HG03039 (cell line): ENCODE data around the gene HDAC5.
"Not testable (repeated sequence)": the region's sequence is repeated elsewhere in the genome, so short reads cannot be mapped to it uniquely, and the experiment has no call there.

Experiments
- ATAC-seq: cut with Tn5 transposase; IDR thresholded peaks from one replicate; pipeline ENCODE4 v1.9.1; 2021; ENCODE audit warnings: mild to moderate bottlenecking, moderate library complexity; ENCODE audit not compliant: unreplicated experiment

The HDAC5 gene

GRCh38 chr17:44112284-44113280 is 10.9 kb downstream of the HDAC5 start:
- ATAC-seq: no peak

GRCh38 chr17:44111777-44112176 is 11.7 kb downstream of the HDAC5 start:
- ATAC-seq: no peak

GRCh38 chr17:44110823-44111633 is 12.4 kb downstream of the HDAC5 start:
- ATAC-seq: no peak

GRCh38 chr17:44110011-44110686 is 13.3 kb downstream of the HDAC5 start:
- no peak for ATAC-seq

GRCh38 chr17:44109312-44109630 is 14.2 kb downstream of the HDAC5 start:
- no peak for ATAC-seq

- no peak for ATAC-seq
These were observed 14.8 kb downstream of the HDAC5 start for GRCh38 chr17:44108440-44109311.

- ATAC-seq: no peak
These were observed 16.6 kb downstream of the HDAC5 start for GRCh38 chr17:44106801-44107200.

GRCh38 chr17:44105941-44106340 is 17.5 kb downstream of the HDAC5 start:
- ATAC-seq: no peak

GRCh38 chr17:44105483-44105882 is 18.0 kb downstream of the HDAC5 start:
- ATAC-seq: no peak

- no peak for ATAC-seq
These were observed 20.4 kb downstream of the HDAC5 start for GRCh38 chr17:44102849-44103622.

- ATAC-seq: not testable (repeated sequence)
These were observed 21.6 kb downstream of the HDAC5 start for GRCh38 chr17:44101858-44102257.

- no peak for ATAC-seq
These were observed 26.1 kb downstream of the HDAC5 start for GRCh38 chr17:44097110-44097958.

- ATAC-seq: no peak
These were observed 27.6 kb downstream of the HDAC5 start for GRCh38 chr17:44095647-44096496.

GRCh38 chr17:44095388-44095646 is 28.1 kb downstream of the HDAC5 start:
- ATAC-seq: no peak

GRCh38 chr17:44094701-44095387 is 28.6 kb downstream of the HDAC5 start:
- no peak for ATAC-seq

GRCh38 chr17:44093231-44093900 is 30.1 kb downstream of the HDAC5 start:
- no peak for ATAC-seq

GRCh38 chr17:44092051-44092450 is 31.4 kb downstream of the HDAC5 start:
- ATAC-seq: no peak
